GM18870 (cell line): ENCODE measurements around the gene CADPS.

Source experiments
- ATAC-seq: cut with Tn5 transposase; IDR thresholded peaks from one replicate; pipeline ENCODE4 v1.9.1; 2021; ENCODE audit warnings: moderate library complexity; ENCODE audit not compliant: unreplicated experiment

The CADPS gene

GRCh38 chr3:62454916-62455315, 420.3 kb downstream of the CADPS start:
- ATAC-seq, result no peak

- no peak for ATAC-seq
Measured at GRCh38 chr3:62453448-62453847, 421.8 kb downstream of the CADPS start.

GRCh38 chr3:62451211-62451887, 423.9 kb downstream of the CADPS start:
- no peak for ATAC-seq

GRCh38 chr3:62446337-62446940, 428.8 kb downstream of the CADPS start:
- ATAC-seq, result peak; percentile 90

- ATAC-seq, result no peak
Measured at GRCh38 chr3:62445275-62445674, 429.9 kb downstream of the CADPS start.

GRCh38 chr3:62439978-62440377, 435.2 kb downstream of the CADPS start:
- ATAC-seq, result no peak

GRCh38 chr3:62439176-62439813, 435.9 kb downstream of the CADPS start:
- no peak for ATAC-seq

GRCh38 chr3:62436785-62437184, 438.4 kb downstream of the CADPS start:
- ATAC-seq, result no peak

- no peak for ATAC-seq
Measured at GRCh38 chr3:62433396-62433795, 441.8 kb downstream of the CADPS start.

- no peak for ATAC-seq
Measured at GRCh38 chr3:62421207-62421606, 454.0 kb downstream of the CADPS start.

GRCh38 chr3:62416144-62416543, 459.1 kb downstream of the CADPS start:
- ATAC-seq, result no peak

GRCh38 chr3:62415312-62415801, 459.9 kb downstream of the CADPS start:
- ATAC-seq, result no peak

- ATAC-seq, result no peak
Measured at GRCh38 chr3:62414786-62415185, 460.4 kb downstream of the CADPS start.

- no peak for ATAC-seq
Measured at GRCh38 chr3:62413687-62414086, 461.5 kb downstream of the CADPS start.

- ATAC-seq, result no peak
Measured at GRCh38 chr3:62406945-62407344, 468.3 kb downstream of the CADPS start.

GRCh38 chr3:62405566-62405965, 469.6 kb downstream of the CADPS start:
- ATAC-seq, result no peak

GRCh38 chr3:62405135-62405534, 470.1 kb downstream of the CADPS start:
- ATAC-seq, result no peak

- ATAC-seq, result no peak
Measured at GRCh38 chr3:62404321-62404720, 470.9 kb downstream of the CADPS start.

GRCh38 chr3:62403765-62404164, 471.5 kb downstream of the CADPS start:
- ATAC-seq, result no peak

- no peak for ATAC-seq
Measured at GRCh38 chr3:62392626-62393292, 482.5 kb downstream of the CADPS start.

GRCh38 chr3:62387251-62387650, 488.0 kb downstream of the CADPS start:
- ATAC-seq, result no peak
